DOHH2 (cell line): ENCODE results near the gene PPFIBP2.

ENCODE experiments used
- EZH2phosphoT487 ChIP-seq: fragments of 200-600 bp; sonication (generic); IDR thresholded peaks from 2 replicates; pipeline ENCODE4 v1.6.1; 2017; ENCODE audit warnings: borderline replicate concordance, mild to moderate bottlenecking, antibody characterized with exemption, low read length, moderate library complexity, mixed read lengths
- TF ChIP-seq, protein P1 (sequence below): fragments of 200-600 bp; sonication (generic); IDR thresholded peaks from one replicate; pipeline ENCODE4 v1.5.1; 2014; ENCODE audit warnings: antibody characterized with exemption, mild to moderate bottlenecking, low read depth, low read length; ENCODE audit not compliant: poor library complexity, severe bottlenecking

DNA sequence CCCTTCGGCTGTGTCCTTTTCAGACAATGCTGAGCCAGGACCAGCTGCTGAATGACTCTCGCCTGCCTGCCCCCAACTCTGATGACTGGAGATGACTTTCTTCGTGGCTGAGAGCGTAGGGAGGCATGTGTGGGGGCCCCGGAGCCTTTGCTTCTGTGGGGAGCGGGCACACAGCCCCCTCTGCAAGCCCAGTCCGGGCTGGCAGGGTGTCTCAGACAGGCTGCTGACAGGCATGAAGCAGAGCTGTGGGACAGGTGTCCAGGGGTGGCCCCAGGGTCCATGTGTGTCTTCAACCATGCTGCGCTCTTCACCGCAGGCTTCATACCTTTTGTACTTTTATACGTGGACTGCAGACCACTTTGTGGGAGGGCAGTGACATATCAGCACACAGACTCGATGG is 142.9 kb downstream of the PPFIBP2 start:
- TF ChIP-seq, protein P1, sequence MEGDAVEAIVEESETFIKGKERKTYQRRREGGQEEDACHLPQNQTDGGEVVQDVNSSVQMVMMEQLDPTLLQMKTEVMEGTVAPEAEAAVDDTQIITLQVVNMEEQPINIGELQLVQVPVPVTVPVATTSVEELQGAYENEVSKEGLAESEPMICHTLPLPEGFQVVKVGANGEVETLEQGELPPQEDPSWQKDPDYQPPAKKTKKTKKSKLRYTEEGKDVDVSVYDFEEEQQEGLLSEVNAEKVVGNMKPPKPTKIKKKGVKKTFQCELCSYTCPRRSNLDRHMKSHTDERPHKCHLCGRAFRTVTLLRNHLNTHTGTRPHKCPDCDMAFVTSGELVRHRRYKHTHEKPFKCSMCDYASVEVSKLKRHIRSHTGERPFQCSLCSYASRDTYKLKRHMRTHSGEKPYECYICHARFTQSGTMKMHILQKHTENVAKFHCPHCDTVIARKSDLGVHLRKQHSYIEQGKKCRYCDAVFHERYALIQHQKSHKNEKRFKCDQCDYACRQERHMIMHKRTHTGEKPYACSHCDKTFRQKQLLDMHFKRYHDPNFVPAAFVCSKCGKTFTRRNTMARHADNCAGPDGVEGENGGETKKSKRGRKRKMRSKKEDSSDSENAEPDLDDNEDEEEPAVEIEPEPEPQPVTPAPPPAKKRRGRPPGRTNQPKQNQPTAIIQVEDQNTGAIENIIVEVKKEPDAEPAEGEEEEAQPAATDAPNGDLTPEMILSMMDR, result no peak
- no peak for TF ChIP-seq EZH2phosphoT487
